ENCODE measurements around the gene POC1B.

- no peak for TF ChIP-seq CTBP1 (IDR thresholded peaks at IDR 0.05; ENCODE audit: borderline replicate concordance)
- TF ChIP-seq SP1 (IDR thresholded peaks at IDR 0.05), result no peak
- TF ChIP-seq, protein P1, sequence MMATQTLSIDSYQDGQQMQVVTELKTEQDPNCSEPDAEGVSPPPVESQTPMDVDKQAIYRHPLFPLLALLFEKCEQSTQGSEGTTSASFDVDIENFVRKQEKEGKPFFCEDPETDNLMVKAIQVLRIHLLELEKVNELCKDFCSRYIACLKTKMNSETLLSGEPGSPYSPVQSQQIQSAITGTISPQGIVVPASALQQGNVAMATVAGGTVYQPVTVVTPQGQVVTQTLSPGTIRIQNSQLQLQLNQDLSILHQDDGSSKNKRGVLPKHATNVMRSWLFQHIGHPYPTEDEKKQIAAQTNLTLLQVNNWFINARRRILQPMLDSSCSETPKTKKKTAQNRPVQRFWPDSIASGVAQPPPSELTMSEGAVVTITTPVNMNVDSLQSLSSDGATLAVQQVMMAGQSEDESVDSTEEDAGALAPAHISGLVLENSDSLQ (IDR thresholded peaks at IDR 0.05), result no peak
- no peak for TF ChIP-seq ARNT (IDR thresholded peaks at IDR 0.05)
- TF ChIP-seq FOXM1 (IDR thresholded peaks at IDR 0.05; ENCODE audit: borderline replicate concordance), result no peak
- TF ChIP-seq TARDBP (IDR thresholded peaks at IDR 0.05), result no peak
- TF ChIP-seq L3MBTL2 (conservative IDR thresholded peaks at IDR 0.05), result no peak
- TF ChIP-seq BHLHE40 (IDR thresholded peaks at IDR 0.05; ENCODE audit: borderline replicate concordance), result no peak
- no peak for TF ChIP-seq FOXK2 (IDR thresholded peaks at IDR 0.05)
- TF ChIP-seq ZNF384 (IDR thresholded peaks at IDR 0.05), result no peak
- no peak for TF ChIP-seq ELF4 (IDR thresholded peaks at IDR 0.05)
- no peak for TF ChIP-seq HDGF (IDR thresholded peaks at IDR 0.05; ENCODE audit: borderline replicate concordance)
- TF ChIP-seq SUZ12 (IDR thresholded peaks at IDR 0.05), result no peak
- no peak for TF ChIP-seq FOXA1 (IDR thresholded peaks at IDR 0.05)
These were observed 141.0 kb downstream of the POC1B start for GRCh38 chr12:89384807-89385206.
